Left lung (tissue), 10 donors: ENCODE results near the gene TRAPPC8. TPM values are rescaled to one million over a fixed set of nuclear protein-coding genes. Genes with fewer than 3 reads are reported as not detected.
"Not testable (repeated sequence)": the region's sequence is repeated elsewhere in the genome, so short reads cannot be mapped to it uniquely, and the experiment has no call there.

Source experiments
- ATAC-seq: fragments of 200-7000 bp; cut with Tn5 transposase; one replicate; pipeline ENCODE4 v1.9.1; 2020; ENCODE audit warnings: moderate library complexity
- DNase-seq, 4 donors: peaks; one replicate each; pipeline ENCODE4 v3.0.0-alpha.2; 2013 to 2020
- H3K27ac ChIP-seq, 2 donors: fragments of 200-600 bp; sonication (generic) in 1 of 2; one replicate each; pipeline versions ENCODE4 v1.5.0 to v1.8.0; 2020 to 2021
- H3K27me3 ChIP-seq, 2 donors: fragments of 200-600 bp; sonication (generic) in 1 of 2; one replicate each; pipeline versions ENCODE4 v1.5.0 to v1.8.0; 2020 to 2021
- H3K36me3 ChIP-seq, 2 donors: fragments of 200-600 bp; sonication (generic) in 1 of 2; one replicate each; pipeline versions ENCODE4 v1.5.0 to v1.8.0; 2020 to 2021
- H3K4me1 ChIP-seq, 2 donors: fragments of 200-600 bp; one replicate each; pipeline ENCODE4 v1.8.0; 2021
- H3K4me3 ChIP-seq, 2 donors: fragments of 200-600 bp; sonication (generic) in 1 of 2; one replicate each; pipeline versions ENCODE4 v1.5.0 to v1.8.0; 2020 to 2021; ENCODE audit warnings: mild to moderate bottlenecking in 1 of 2
- H3K9me3 ChIP-seq, 2 donors: fragments of 200-600 bp; sonication (generic) in 1 of 2; one replicate each; pipeline versions ENCODE4 v1.5.0 to v1.8.0; 2020 to 2021
- intact Hi-C, 2 donors: fragments of 100-400 bp; cut with DNase I; formaldehyde crosslinking; loops; one replicate each; pipeline versions ENCODE4 v1.11.2 to v1.14.2; 2022
- polyA plus RNA-seq, 6 donors: library from polyadenylated mRNA; unstranded; fragments of 120-200 nt; gene quantifications; one replicate each; pipeline ENCODE4 v1.2.1, GENCODE V29; 2013; ENCODE audit not compliant: insufficient read length in 6 of 6
- total RNA-seq, 2 donors: library from RNA; stranded (reverse); fragmentation: NEBNext Ultra II Directional; extraction: Animal tissue kit (Norgen Biotek cat#: 25700); gene quantifications; one replicate each; pipeline ENCODE4 v1.2.1, GENCODE V29; 2021
- TF ChIP-seq, protein P1 (sequence below), 2 donors: fragments of 200-600 bp; sonication (generic) in 1 of 2; IDR thresholded peaks; one replicate each; pipeline versions ENCODE4 v1.5.0 to v1.8.0; 2021; ENCODE audit warnings: antibody characterized with exemption in 2 of 2
- donor health status: DM: no; HTN: yes; CAD: no.
- donor health status: DM: no; HTN: no; CAD: no.

TRAPPC8 gene
- total and polyA plus RNA-seq, 8 donors, result 45.5 to 53.9 (median 50.2) TPM

GRCh38 chr18:31831903-31832302 lies 111.0 kb downstream of the TRAPPC8 start:
- H3K36me3 ChIP-seq, result peaks cover 0 to 76% of the 10 kb centered on the region in 2 donors
- intact Hi-C loops, result no loop called here

DNA sequence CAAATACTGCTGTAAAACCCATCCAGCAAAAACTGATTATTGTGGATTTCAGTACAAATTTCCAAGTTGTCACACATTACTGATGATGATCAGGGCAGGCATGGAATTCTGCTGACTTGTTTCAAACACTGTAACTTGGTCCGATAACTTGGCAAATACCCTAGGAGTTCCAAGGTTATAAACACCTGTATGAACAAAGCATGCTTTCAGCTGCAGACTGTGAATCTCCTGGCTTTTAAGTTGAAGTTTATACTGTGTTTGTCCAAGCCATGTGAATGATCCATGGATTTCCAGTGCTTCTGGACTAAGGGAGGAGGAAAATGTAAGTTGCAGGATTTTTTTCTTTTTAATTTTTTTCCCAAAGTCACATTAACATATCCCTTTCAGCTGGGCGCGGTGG lies 112.2 kb downstream of the TRAPPC8 start:
- no peak overlapping the region for H3K4me3 ChIP-seq
- H3K27me3 ChIP-seq, result no peaks in the 10 kb centered on the region
- no peaks in the 10 kb centered on the region for H3K4me1 ChIP-seq
- TF ChIP-seq, protein P1, sequence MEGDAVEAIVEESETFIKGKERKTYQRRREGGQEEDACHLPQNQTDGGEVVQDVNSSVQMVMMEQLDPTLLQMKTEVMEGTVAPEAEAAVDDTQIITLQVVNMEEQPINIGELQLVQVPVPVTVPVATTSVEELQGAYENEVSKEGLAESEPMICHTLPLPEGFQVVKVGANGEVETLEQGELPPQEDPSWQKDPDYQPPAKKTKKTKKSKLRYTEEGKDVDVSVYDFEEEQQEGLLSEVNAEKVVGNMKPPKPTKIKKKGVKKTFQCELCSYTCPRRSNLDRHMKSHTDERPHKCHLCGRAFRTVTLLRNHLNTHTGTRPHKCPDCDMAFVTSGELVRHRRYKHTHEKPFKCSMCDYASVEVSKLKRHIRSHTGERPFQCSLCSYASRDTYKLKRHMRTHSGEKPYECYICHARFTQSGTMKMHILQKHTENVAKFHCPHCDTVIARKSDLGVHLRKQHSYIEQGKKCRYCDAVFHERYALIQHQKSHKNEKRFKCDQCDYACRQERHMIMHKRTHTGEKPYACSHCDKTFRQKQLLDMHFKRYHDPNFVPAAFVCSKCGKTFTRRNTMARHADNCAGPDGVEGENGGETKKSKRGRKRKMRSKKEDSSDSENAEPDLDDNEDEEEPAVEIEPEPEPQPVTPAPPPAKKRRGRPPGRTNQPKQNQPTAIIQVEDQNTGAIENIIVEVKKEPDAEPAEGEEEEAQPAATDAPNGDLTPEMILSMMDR (IDR thresholded peaks at IDR 0.05), result no peak
- H3K36me3 ChIP-seq, result peaks cover 0 to 64% of the 10 kb centered on the region in 2 donors
- no peaks in the 10 kb centered on the region for H3K9me3 ChIP-seq
- DNase-seq (no peak), ATAC-seq (no peak)
- no peak overlapping the region for H3K27ac ChIP-seq
- intact Hi-C loops, result no loop called here

More at GRCh38 chr18:31831903-31832302, 111.0 kb downstream of the TRAPPC8 start:
- Histone ChIP-seq H3K4me1 (no peaks in the 10 kb centered on the region), H3K27ac (no peak overlapping the region), H3K4me3 (no peak overlapping the region), H3K27me3 (no peaks in the 10 kb centered on the region), H3K9me3 (no peaks in the 10 kb centered on the region)
- DNase-seq, result no peak
- ATAC-seq, result no peak
- TF ChIP-seq, protein P1 (IDR thresholded peaks at IDR 0.05), result no peak

- Histone ChIP-seq H3K36me3 (peaks cover 0 to 44% of the 10 kb centered on the region in 2 donors), H3K9me3 (no peaks in the 10 kb centered on the region), H3K4me3 (no peak overlapping the region), H3K27me3 (no peaks in the 10 kb centered on the region), H3K27ac (no peak overlapping the region), H3K4me1 (no peaks in the 10 kb centered on the region)
- DNase-seq (no peak), ATAC-seq (no peak)
- TF ChIP-seq, protein P1 (IDR thresholded peaks at IDR 0.05), result no peak
- intact Hi-C loops, result no loop called here
Measured at GRCh38 chr18:31828613-31829012, 114.3 kb downstream of the TRAPPC8 start.

- DNase-seq, H3K4me3 ChIP-seq, H3K27me3 ChIP-seq, ATAC-seq, H3K9me3 ChIP-seq, H3K27ac ChIP-seq, H3K4me1 ChIP-seq, intact Hi-C loops: not testable (repeated sequence)
- H3K36me3 ChIP-seq, result peaks cover 0 to 36% of the 10 kb centered on the region in 2 donors
Measured at GRCh38 chr18:31826673-31827325, 116.1 kb downstream of the TRAPPC8 start.

DNA sequence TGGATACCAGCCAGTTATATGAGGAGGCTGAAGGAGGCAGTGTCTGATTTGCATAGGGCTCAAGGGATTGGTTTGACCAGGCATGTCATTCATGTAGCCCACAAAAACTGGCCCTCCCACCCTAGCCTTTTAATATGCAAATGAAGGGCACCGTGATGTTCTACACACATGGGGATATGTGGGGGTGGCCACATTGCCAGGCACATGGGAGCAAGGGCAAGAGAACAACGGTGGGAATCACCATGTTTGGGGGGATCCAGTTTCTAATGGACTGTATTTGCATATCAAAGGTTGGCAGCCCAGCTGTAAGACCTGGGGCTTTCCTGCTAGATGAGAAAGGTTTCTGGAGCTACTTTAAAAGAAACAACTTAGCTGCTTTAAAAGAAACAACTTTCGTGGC lies 117.2 kb downstream of the TRAPPC8 start:
- no peaks in the 10 kb centered on the region for H3K4me1 ChIP-seq
- ATAC-seq, result no peak
- TF ChIP-seq, protein P1 (IDR thresholded peaks at IDR 0.05), result no peak
- no peak overlapping the region for H3K4me3 ChIP-seq
- intact Hi-C loops, result no loop called here
- no peak overlapping the region for H3K27ac ChIP-seq
- no peaks in the 10 kb centered on the region for H3K9me3 ChIP-seq
- peaks cover 0 to 29% of the 10 kb centered on the region in 2 donors for H3K36me3 ChIP-seq
- H3K27me3 ChIP-seq, result no peaks in the 10 kb centered on the region
- no peak for DNase-seq
